C1 segment of cervical spinal cord (tissue), 14 donors: Measurements from ENCODE around the gene POP5.
"Not testable (repeated sequence)": the region's sequence is repeated elsewhere in the genome, so short reads cannot be mapped to it uniquely, and the experiment has no call there.

Source experiments
- DNase-seq, 14 donors: peaks; one replicate each; lab custom pipeline; 2025; lab: John Stamatoyannopoulos, UW

Gene POP5

GRCh38 chr12:120580787-120581723 lies at the start of gene POP5:
POP5 (minus strand) TSS chr12:120581402; CDS start chr12:120581362, 40 bp downstream.
- peak; percentile 55 to 97 (median 92) for DNase-seq

- peak in 6 of 14 donors; percentile 7 to 86 (median 19) for DNase-seq
Observed at GRCh38 chr12:120630104-120630892, 49.1 kb upstream of the POP5 start.

- DNase-seq = peak in 1 of 14 donors; percentile 60
Observed at GRCh38 chr12:120628919-120629318, 47.7 kb upstream of the POP5 start.

- DNase-seq = no peak
Observed at GRCh38 chr12:120625557-120626419, 44.6 kb upstream of the POP5 start.

GRCh38 chr12:120620624-120621023 lies 39.4 kb upstream of the POP5 start:
- no peak for DNase-seq

DNA sequence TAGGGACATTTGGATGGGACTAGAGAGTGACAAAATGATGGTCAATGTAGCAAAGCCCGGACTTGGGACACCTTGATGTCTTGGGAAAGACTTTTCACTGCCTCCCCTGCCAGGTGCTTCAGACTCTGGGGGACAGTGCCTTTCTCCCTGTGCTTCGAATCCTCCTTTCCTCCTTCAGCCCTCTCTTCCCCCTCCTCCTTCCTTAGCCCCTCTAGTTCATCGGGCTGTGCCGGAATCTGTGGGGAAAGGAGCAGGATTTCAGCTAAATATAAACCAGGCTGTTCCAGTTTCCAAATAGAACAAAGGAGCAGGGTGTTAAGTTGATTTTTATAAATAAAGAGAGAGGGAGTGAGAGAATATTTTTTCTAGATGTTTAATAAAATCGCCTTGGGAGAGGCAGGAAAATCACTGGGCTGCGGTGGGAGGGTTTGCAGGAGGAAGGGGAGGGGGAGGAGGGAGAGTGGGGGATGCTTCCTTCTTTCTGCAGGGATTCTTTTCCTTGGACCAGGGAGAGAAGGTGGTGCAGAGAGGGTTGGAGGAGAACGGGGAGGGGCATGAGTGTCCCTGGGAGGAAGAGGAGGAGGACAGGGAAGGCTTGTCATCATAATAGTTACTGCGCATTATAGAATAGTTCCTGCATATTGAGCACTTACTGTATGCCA lies 37.9 kb upstream of the POP5 start:
- DNase-seq = no peak

GRCh38 chr12:120617767-120618166 lies 36.6 kb upstream of the POP5 start:
- DNase-seq = not testable (repeated sequence)

DNA sequence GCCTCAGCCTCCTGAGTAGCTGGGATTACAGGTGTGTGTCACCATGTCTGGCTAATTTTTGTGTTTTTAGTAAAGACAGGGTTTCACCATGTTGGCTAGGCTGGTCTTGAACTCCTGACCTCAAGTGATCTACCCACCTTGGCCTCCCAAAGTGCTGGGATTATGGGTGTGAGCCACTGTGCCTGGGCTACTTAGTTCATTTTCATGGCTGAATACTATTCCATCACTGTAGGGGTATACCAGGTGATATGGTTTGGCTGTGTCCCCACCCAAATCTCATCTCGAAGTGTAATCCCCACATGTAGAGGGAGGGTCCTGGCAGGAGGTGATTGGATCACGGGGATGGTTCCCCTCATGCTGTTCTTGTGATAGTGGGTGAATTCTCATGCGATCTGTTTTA lies 36.0 kb upstream of the POP5 start:
- DNase-seq = not testable (repeated sequence)

GRCh38 chr12:120614848-120615247 lies 33.6 kb upstream of the POP5 start:
- no peak for DNase-seq

- not testable (repeated sequence) for DNase-seq
Observed at GRCh38 chr12:120611534-120611933, 30.3 kb upstream of the POP5 start.

- no peak for DNase-seq
Observed at GRCh38 chr12:120610560-120610959, 29.4 kb upstream of the POP5 start.

GRCh38 chr12:120602416-120602815 lies 21.2 kb upstream of the POP5 start:
- DNase-seq = not testable (repeated sequence)

- DNase-seq = no peak
Observed at GRCh38 chr12:120599672-120600552, 18.7 kb upstream of the POP5 start.

DNA sequence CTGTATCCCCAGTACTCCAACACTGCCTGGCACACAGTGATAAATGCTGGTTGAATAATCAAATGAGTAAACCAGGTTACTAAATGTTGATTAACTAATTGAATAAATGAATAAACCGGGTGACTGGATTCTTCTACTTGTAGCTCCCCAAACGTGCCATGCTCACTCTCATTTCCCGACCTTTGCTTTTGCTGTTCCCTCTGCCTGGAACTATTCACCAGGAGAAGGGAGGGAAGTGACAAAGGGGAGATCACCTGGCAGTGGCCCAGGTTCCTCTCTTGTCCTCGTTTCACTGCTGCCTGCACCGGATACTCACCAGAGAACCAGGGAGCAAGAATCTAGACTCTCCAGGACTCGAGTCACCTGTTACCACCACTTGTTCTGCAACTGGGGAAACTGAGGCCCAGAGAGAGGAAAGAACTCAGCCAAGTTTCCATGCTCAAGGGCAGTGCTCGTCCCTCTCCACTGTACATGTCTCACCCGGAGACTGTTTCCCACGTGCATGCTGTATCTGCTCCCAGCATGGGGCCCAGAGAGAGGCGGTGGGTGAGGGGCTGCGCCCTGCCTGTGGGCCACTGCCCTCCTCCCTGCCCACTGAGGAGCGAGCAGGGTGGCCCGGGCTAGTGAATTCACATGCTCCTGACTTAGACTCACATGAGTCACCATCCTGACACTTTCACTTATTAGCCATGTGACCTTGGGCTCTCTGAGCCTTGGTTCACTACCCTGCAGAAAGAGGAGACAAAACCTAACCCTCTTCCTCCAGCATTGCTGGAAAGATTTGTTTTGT lies 17.7 kb upstream of the POP5 start:
- DNase-seq = peak in 1 of 14 donors; percentile 13

DNA sequence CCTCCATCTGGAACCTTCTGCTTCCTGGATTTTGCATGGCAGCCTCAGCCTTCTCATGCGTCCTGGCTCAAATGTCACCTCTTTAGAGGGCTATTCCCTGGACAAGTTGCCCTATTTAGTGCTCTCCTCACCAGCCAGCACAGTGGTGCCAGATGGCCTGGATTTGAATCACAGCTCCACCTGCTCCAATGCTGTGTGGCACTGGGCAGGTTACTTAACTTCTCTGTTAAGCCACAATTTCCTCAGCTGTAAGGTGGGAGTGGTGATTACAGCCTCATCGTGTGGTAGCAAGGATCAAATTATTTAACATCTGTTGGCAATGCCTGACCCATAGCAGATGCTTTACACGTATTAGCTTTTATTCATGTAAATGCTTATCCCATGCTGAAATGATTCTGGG lies 16.7 kb upstream of the POP5 start:
- DNase-seq = no peak

GRCh38 chr12:120596901-120597300 lies 15.7 kb upstream of the POP5 start:
- DNase-seq = no peak

DNA sequence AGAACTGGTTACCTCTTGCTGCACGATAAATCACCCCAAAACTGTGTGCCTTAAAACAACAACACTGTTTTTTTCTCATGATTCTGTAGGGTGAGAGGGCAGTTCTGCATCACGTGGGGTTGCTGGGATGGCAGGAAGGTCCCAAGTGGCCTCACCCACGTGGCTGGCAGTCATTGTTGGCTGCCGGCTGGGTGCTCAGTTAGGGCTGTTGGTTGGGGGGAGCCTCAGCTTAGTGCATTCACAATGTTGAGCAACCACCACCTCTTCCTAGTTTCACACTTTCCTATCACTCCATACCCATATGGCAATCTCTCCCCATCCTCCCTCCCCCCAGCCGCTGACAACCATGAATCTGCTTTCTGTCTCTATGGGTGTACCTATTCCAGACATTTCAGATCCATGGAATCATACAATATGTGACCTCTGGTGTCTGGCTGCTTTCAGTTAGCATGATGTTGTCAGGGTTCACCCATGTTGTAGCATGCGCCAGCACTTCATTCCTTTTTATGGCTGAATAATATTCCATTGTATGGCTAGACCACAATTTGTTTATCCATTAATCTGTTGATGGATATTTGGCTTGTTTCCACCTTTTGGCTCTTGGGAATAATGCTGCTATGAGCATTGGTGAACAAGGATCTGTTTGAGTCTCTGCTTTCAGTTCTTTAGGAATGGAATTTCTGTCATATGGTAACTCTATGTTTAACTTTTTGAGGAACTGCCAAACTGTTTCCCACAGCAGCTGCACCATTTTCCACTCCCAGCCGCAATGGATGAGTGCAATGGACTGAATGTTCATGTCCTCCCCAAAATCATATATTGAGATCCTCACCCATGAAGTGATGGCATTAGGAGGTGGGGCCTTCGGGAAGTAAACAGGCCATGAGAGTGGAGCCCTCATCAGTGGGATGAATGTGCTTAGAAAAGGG lies 11.2 kb upstream of the POP5 start:
- DNase-seq = no peak
